K562 (cell line): ENCODE measurements around the gene USPL1.

Source experiments
- HCFC1 ChIP-seq: IDR thresholded peaks from 2 replicates; pipeline ENCODE4 v1.6.1; 2012; ENCODE audit warnings: low read depth, low read length, improper control_type of control experiment
- MTA2 ChIP-seq: fragments of 450-650 bp; IDR thresholded peaks from 2 replicates; pipeline ENCODE4 v1.6.1; 2016; ENCODE audit warnings: low read depth
- TF ChIP-seq, protein P1 (sequence below), 3 experiments: IDR thresholded peaks in 2 of 3; conservative IDR thresholded peaks in 1 of 3; 2 replicates each; pipeline ENCODE4 v1.5.1; 2011 to 2012; ENCODE audit warnings: low read length in 3 of 3, mild to moderate bottlenecking in 3 of 3, control low read depth in 2 of 3, improper control_type of control experiment in 1 of 3, inconsistent platforms in 1 of 3, low read depth in 1 of 3, mixed read lengths in 1 of 3, moderate library complexity in 1 of 3; ENCODE audit not compliant: insufficient read depth in 2 of 3

GRCh38 chr13:30618186-30618929 is 638 bp downstream of the USPL1 start:
- TF ChIP-seq HCFC1 (no peak), MTA2 (no peak)
- TF ChIP-seq, protein P1, sequence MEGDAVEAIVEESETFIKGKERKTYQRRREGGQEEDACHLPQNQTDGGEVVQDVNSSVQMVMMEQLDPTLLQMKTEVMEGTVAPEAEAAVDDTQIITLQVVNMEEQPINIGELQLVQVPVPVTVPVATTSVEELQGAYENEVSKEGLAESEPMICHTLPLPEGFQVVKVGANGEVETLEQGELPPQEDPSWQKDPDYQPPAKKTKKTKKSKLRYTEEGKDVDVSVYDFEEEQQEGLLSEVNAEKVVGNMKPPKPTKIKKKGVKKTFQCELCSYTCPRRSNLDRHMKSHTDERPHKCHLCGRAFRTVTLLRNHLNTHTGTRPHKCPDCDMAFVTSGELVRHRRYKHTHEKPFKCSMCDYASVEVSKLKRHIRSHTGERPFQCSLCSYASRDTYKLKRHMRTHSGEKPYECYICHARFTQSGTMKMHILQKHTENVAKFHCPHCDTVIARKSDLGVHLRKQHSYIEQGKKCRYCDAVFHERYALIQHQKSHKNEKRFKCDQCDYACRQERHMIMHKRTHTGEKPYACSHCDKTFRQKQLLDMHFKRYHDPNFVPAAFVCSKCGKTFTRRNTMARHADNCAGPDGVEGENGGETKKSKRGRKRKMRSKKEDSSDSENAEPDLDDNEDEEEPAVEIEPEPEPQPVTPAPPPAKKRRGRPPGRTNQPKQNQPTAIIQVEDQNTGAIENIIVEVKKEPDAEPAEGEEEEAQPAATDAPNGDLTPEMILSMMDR (IDR thresholded peaks at IDR 0.05 in 2 of 3, conservative IDR thresholded peaks at IDR 0.05 in 1 of 3; ENCODE audit: insufficient read depth in 2 of 3, low read depth in 1 of 3, low read length in 3 of 3), result no peak
